ENCODE measurements around the gene NEK4. TPM values are rescaled to one million over a fixed set of nuclear protein-coding genes. Genes with fewer than 3 reads are reported as not detected.

NEK4 gene
- 10 to 100 TPM in 1 of 2 donors, 1 to 10 TPM in 1; 3.2 to 19.9 TPM for total RNA-seq

DNA sequence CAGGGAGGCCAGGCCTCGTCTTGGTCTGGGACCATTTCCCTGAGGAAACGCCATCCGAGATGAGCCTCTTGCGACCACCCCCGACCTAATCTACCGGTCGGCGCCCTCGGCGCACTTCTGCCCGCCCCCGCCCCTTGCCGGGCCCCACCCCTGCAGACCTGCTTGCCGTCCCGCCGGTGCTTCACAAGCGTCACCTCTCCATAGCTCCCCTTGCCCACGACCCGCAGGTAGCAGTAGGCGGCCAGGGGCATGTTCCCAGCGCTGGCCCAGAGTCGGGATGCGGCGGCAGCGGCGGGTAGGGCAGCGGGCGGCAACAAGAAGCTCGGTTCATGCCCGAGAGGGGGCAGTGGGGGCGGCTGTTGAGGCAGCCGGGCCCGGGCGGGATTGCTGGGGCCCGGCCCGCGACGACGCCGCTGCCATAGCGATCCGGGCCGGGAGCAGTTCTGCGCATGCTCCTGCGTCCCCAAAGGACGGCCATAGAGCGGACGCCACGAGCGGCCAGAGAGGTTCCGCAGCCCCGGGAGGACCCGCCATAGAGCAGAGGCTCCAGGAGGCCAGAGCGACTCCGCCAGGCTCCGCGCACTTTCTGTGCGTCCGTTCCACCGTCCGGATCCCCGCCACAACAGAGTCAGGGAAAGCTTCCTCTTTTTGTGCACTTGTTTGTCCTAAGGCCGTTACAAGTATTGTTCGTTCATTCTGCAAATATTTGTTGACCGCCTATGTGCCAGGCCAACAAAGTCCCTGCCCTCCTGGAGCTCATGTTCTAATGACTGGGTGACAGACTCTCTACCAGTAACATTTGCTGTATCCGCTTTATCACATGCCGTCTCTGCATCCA lies at the start of gene NEK4:
Gene NEK4, minus strand, starts transcription at position 445 of the 838 bp plus-strand sequence. Its CDS starts 194 bp downstream, at position 251.
- H3K27ac Mint-ChIP-seq = peak within 1 kb of the TSS; percentile 87 to 98
- ATAC-seq = peak; percentile 94 to 98
- no peaks in the 10 kb centered on the region for H3K9me3 Mint-ChIP-seq
- peak; percentile 73 to 84 for DNase-seq (ENCODE audit: low spot score in 2 of 2)
- H3K36me3 Mint-ChIP-seq = peaks cover 0 to 19% of the 10 kb centered on the region in 2 donors

DNA sequence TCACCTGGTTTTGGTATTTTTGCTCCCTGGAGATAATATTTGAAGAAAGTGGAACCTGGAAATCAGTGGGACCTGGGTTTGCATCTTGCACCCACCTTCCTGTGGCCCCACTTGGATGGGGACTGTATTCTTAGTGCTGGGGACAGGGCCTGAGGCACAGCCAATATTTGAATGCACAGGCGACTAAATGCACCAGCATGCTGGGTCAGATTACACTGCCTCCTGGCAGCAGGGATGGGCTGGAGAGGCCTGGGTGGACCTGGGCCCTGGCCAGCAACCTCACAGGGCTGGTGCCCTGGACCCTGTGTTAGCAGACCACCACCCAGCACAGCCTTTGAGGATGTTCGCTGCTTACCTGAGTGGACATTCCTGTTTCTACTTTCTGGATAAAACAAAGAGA lies 49.2 kb upstream of the NEK4 start:
- no peaks in the 10 kb centered on the region for H3K9me3 Mint-ChIP-seq
- H3K27ac Mint-ChIP-seq = no peak overlapping the region
- DNase-seq (ENCODE audit: low spot score in 2 of 2) (no peak), ATAC-seq (no peak)
- H3K36me3 Mint-ChIP-seq = no peaks in the 10 kb centered on the region

DNA sequence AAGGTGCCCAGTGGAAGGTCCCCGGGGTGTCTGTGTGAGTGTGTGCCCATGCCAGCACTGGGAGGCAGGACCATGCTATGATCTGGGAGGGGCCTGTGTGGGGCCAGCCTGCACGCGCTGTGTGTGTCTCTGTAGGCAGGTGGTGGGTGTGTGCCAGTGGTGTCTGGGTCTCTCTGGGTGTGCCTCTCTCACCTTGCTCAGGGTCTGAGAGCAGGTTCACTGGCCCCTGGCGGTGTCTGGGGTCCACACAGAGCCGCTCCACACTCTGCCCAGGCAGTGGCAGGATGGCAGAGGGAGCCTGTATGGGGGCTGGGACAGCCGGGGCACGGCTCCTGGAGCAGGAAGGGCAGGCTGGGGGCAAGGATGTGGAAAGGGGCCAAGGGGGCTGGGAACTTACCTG lies 47.1 kb upstream of the NEK4 start:
- Mint-ChIP-seq H3K27ac (peak overlapping the region in 1 of 2 donors; percentile 46), H3K36me3 (no peaks in the 10 kb centered on the region), H3K9me3 (no peaks in the 10 kb centered on the region)
- DNase-seq (ENCODE audit: low spot score in 2 of 2) = no peak
- peak in 1 of 2 donors; percentile 22 for ATAC-seq

GRCh38 chr3:52817221-52817620 lies 46.5 kb upstream of the NEK4 start:
- DNase-seq (ENCODE audit: low spot score in 2 of 2) = no peak
- Mint-ChIP-seq H3K9me3 (no peaks in the 10 kb centered on the region), H3K36me3 (no peaks in the 10 kb centered on the region), H3K27ac (no peak overlapping the region)
- ATAC-seq = no peak

GRCh38 chr3:52816654-52817053 lies 45.9 kb upstream of the NEK4 start:
- DNase-seq (ENCODE audit: low spot score in 2 of 2) (no peak), ATAC-seq (no peak)
- no peak overlapping the region for H3K27ac Mint-ChIP-seq
- no peaks in the 10 kb centered on the region for H3K36me3 Mint-ChIP-seq
- no peaks in the 10 kb centered on the region for H3K9me3 Mint-ChIP-seq

DNA sequence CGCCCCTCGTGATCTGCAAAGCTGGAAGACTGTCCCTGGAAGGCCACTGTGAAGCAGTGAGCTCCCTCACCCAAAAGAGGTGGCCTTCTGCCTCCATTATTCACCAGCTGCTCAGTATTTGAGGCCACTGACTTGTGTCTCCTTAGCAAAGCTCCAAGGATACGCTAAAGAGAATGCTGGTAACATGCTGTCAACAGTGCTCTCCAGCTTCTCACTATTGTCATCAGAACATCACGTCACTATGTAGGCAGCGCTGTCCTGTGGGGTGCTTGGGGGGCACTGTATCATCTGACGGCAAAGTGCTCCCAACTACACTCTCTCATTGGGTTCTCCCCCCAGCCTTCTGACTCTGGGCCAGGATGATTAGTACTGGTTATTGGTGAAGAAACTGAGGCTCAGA lies 45.5 kb upstream of the NEK4 start:
- no peak for DNase-seq (ENCODE audit: low spot score in 2 of 2)
- no peaks in the 10 kb centered on the region for H3K36me3 Mint-ChIP-seq
- no peak overlapping the region for H3K27ac Mint-ChIP-seq
- no peak for ATAC-seq
- no peaks in the 10 kb centered on the region for H3K9me3 Mint-ChIP-seq

GRCh38 chr3:52813810-52814209 lies 43.1 kb upstream of the NEK4 start:
- H3K27ac Mint-ChIP-seq = peak overlapping the region; percentile 15 to 61
- ATAC-seq = no peak
- H3K36me3 Mint-ChIP-seq = no peaks in the 10 kb centered on the region
- H3K9me3 Mint-ChIP-seq = no peaks in the 10 kb centered on the region
- no peak for DNase-seq (ENCODE audit: low spot score in 2 of 2)

GRCh38 chr3:52811452-52812011 lies 40.8 kb upstream of the NEK4 start:
- peak overlapping the region in 1 of 2 donors; percentile 61 for H3K27ac Mint-ChIP-seq
- no peak for DNase-seq (ENCODE audit: low spot score in 2 of 2)
- ATAC-seq = no peak
- no peaks in the 10 kb centered on the region for H3K9me3 Mint-ChIP-seq
- H3K36me3 Mint-ChIP-seq = no peaks in the 10 kb centered on the region

DNA sequence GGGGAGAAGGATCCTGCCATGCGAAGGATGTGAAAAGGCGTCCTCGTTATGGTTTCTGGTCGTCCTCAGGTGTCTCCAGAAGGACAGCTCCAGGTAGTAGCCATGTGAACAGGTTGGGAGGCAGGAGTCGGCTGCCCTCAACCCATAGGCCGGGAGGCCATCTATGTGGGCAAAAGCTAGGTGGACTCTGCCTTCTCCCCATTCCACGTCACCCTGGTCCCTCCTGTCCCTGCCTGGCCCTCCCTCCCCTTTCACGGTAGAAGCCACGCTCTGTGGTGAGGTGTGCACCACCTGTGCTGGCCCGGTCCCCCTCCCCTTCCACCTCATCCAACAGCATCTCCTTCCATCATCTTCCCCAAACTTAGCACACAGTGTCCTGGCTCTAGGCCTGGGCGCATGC lies 40.2 kb upstream of the NEK4 start:
- H3K9me3 Mint-ChIP-seq = no peaks in the 10 kb centered on the region
- no peaks in the 10 kb centered on the region for H3K36me3 Mint-ChIP-seq
- DNase-seq (ENCODE audit: low spot score in 2 of 2) = no peak
- no peak for ATAC-seq
- no peak overlapping the region for H3K27ac Mint-ChIP-seq

DNA sequence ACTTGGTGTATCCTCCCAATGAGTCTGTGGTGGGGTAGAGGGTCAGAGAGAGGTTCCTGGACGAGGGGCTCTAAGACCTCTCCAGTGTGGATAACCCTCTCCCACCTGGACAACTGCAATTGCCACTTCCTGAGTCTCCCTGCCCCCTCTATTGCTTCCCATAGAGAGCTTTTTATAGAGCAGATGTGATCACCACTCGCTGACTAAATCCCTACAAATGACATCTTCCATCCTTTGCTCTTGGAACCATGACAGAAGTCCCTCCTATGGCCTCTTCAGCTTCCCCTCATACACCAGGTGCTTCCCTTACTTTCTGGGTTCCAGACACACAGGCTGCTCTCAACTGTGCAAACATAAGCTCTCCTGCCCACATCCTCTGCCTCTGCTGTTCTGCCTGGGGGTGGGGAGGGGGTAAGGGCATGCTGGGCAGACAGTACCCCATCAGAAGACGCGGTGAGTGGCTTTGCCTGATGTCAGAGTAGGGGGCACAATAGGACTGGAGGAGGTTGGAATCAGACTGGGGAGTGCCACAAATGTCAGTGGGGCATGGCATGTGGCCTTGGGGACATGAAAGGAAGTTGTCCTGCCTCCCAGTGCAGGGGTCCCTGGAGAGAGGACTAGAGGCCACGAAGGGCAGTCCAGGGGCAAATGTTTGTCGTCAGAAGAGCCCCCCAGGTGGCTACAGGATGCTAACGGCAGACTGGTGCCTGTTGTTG lies 39.1 kb upstream of the NEK4 start:
- Mint-ChIP-seq H3K27ac (peak overlapping the region in 1 of 2 donors; percentile 31), H3K36me3 (no peaks in the 10 kb centered on the region), H3K9me3 (no peaks in the 10 kb centered on the region)

GRCh38 chr3:52809149-52809548 lies 38.4 kb upstream of the NEK4 start:
- Mint-ChIP-seq H3K9me3 (no peaks in the 10 kb centered on the region), H3K36me3 (no peaks in the 10 kb centered on the region), H3K27ac (no peak overlapping the region)
- no peak for DNase-seq (ENCODE audit: low spot score in 2 of 2)
- ATAC-seq = no peak

More for the DNA sequence above, 39.1 kb upstream of the NEK4 start:
- no peak for ATAC-seq
- no peak for DNase-seq (ENCODE audit: low spot score in 2 of 2)

- no peak for ATAC-seq
- no peaks in the 10 kb centered on the region for H3K36me3 Mint-ChIP-seq
- H3K27ac Mint-ChIP-seq = no peak overlapping the region
- H3K9me3 Mint-ChIP-seq = no peaks in the 10 kb centered on the region
- no peak for DNase-seq (ENCODE audit: low spot score in 2 of 2)
Measured at GRCh38 chr3:52805270-52806039, 34.7 kb upstream of the NEK4 start.

DNA sequence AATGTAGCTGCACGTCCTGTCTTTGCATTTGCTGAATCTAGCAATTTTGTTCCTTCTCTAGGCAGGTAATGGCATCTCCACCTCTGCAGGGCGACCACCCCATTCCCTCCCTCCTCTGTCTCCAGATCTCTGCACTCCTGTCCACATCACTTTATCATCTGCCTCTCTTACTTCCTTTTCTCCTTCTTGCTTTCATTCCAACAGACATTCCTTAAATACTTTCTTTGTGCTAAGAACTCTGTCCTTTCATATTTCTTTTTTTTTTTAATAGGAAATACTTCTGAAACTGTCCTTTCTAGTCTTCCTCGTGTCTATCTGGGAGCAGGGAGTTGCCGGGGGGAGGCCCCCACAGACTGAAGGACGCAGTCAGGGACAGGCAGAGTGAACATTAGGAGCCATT lies 31.1 kb upstream of the NEK4 start:
- ATAC-seq (no peak), DNase-seq (ENCODE audit: low spot score in 2 of 2) (no peak)
- Mint-ChIP-seq H3K36me3 (no peaks in the 10 kb centered on the region), H3K9me3 (no peaks in the 10 kb centered on the region), H3K27ac (no peak overlapping the region)

GRCh38 chr3:52800079-52800478 lies 29.3 kb upstream of the NEK4 start:
- no peak for DNase-seq (ENCODE audit: low spot score in 2 of 2)
- Mint-ChIP-seq H3K27ac (no peak overlapping the region), H3K36me3 (no peaks in the 10 kb centered on the region), H3K9me3 (no peaks in the 10 kb centered on the region)
- ATAC-seq = no peak

- DNase-seq (ENCODE audit: low spot score in 2 of 2) (peak in 1 of 2 donors; percentile 40), ATAC-seq (peak in 1 of 2 donors; percentile 55)
- Mint-ChIP-seq H3K36me3 (no peaks in the 10 kb centered on the region), H3K9me3 (no peaks in the 10 kb centered on the region), H3K27ac (peak overlapping the region in 1 of 2 donors; percentile 31)
Measured at GRCh38 chr3:52798978-52799476, 28.3 kb upstream of the NEK4 start.

DNA sequence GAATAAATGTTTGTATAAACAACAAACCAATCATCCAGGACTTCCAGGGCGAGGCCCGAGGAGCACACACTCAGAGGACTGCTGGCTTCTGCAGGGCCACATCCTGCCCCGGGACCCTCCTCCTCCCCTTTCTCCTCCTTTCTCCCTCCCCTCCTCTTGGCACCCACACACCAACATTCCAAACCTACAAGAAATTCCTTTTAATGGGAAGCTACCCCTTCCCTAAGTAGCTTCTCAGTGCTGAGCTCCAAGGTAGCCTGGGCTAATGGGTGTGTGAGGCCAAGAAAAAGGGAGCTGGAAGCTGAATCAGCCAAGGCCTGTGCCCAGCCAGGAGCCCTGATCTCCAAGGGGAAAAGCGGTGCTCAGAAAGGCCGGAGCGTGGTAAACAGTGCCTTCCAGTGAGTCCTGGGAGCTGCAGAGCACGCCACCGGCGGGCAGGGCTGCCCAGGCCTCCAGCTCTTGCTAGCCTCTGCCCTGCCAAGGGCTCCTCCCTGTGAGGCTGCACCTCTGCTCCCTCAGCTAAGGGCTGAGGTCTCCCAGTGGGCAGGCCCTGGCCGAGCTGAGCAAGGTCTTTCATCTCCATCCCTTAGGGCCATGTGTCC lies 27.7 kb upstream of the NEK4 start:
- no peak for DNase-seq (ENCODE audit: low spot score in 2 of 2)
- ATAC-seq = no peak
- no peak overlapping the region for H3K27ac Mint-ChIP-seq
- no peaks in the 10 kb centered on the region for H3K9me3 Mint-ChIP-seq
- no peaks in the 10 kb centered on the region for H3K36me3 Mint-ChIP-seq
